Measurements from ENCODE around the gene MAGI2.

Gene MAGI2

GRCh38 chr7:79359827-79360226, 93.6 kb downstream of the MAGI2 start:
- DNase-seq: no peak

- no peak for DNase-seq
These were observed 96.4 kb downstream of the MAGI2 start for GRCh38 chr7:79357101-79357500.

- DNase-seq: no peak
These were observed 99.6 kb downstream of the MAGI2 start for GRCh38 chr7:79353720-79354468.

- DNase-seq: no peak
These were observed 101.1 kb downstream of the MAGI2 start for GRCh38 chr7:79352323-79352722.

GRCh38 chr7:79347351-79347750, 106.1 kb downstream of the MAGI2 start:
- DNase-seq: no peak

- DNase-seq: no peak
These were observed 111.6 kb downstream of the MAGI2 start for GRCh38 chr7:79341902-79342301.

- DNase-seq: no peak
These were observed 113.3 kb downstream of the MAGI2 start for GRCh38 chr7:79340212-79340611.

- no peak for DNase-seq
These were observed 114.1 kb downstream of the MAGI2 start for GRCh38 chr7:79339208-79339925.

- no peak for DNase-seq
These were observed 115.8 kb downstream of the MAGI2 start for GRCh38 chr7:79337717-79338116.

- no peak for DNase-seq
These were observed 118.6 kb downstream of the MAGI2 start for GRCh38 chr7:79334841-79335240.

- DNase-seq: no peak
These were observed 119.1 kb downstream of the MAGI2 start for GRCh38 chr7:79334334-79334733.

- no peak for DNase-seq
These were observed 121.4 kb downstream of the MAGI2 start for GRCh38 chr7:79332091-79332490.

- DNase-seq: no peak
These were observed 124.0 kb downstream of the MAGI2 start for GRCh38 chr7:79329464-79329863.

GRCh38 chr7:79320741-79321473, 132.6 kb downstream of the MAGI2 start:
- no peak for DNase-seq

- DNase-seq: no peak
These were observed 134.1 kb downstream of the MAGI2 start for GRCh38 chr7:79319369-79319768.

GRCh38 chr7:79317728-79318127, 135.7 kb downstream of the MAGI2 start:
- DNase-seq: no peak

GRCh38 chr7:79312022-79312421, 141.4 kb downstream of the MAGI2 start:
- no peak for DNase-seq

- no peak for DNase-seq
These were observed 145.3 kb downstream of the MAGI2 start for GRCh38 chr7:79308192-79308591.

GRCh38 chr7:79307376-79307775, 146.1 kb downstream of the MAGI2 start:
- DNase-seq: no peak

GRCh38 chr7:79304711-79305110, 148.8 kb downstream of the MAGI2 start:
- no peak for DNase-seq

GRCh38 chr7:79302293-79302692, 151.2 kb downstream of the MAGI2 start:
- no peak for DNase-seq

- no peak for DNase-seq
These were observed 152.0 kb downstream of the MAGI2 start for GRCh38 chr7:79301419-79301818.

- DNase-seq: no peak
These were observed 152.9 kb downstream of the MAGI2 start for GRCh38 chr7:79300573-79300972.

Measured in activated CD4-positive, alpha-beta T cell treated with anti-CD3 and anti-CD28 coated beads, Interleukin-2, Interleukin-6, amounts not matched to agents 100 ng/mL and 50 ng/mL, durations not matched to agents 16 hours and 8 hours (primary cell).